ENCODE measurements around the gene ZNF275. TPM values are rescaled to one million over a fixed set of nuclear protein-coding genes. Genes with fewer than 3 reads are reported as not detected.

ZNF275 gene
- polyA plus RNA-seq, 1 donor from 2014 or later, result 4.9 TPM

DNA sequence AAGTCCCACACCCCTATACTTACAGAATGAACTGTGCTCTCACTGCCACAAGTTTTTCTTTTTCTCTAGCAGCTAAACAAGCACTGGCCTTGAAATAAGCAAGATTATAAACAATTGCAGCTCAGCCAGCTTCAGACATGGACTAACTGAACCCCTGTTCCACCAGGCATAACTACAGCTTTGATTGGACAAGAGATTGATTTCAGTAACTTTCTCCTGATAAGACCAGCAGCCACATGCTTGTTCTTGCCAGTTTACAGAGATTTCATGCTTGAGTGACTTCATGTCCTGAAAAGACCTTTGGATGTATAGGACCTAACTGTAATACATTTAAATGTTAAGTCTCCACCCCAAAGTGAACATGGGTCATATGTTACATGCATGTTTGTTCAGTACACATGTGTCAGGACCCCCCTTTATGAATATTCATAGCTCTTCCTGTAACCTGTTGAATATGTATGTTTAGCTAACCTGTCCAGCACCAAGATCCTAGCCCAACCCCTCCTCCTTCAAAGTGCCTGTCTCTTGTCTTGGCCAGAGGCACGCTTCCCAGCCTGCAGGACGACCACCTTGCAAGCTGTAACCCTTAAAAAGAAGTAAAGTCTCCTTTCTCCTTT is 27.9 kb downstream of the ZNF275 start:
- Mint-ChIP-seq H3K27ac (no peak overlapping the region), H3K27me3 (no peaks in the 10 kb centered on the region), H3K4me3 (no peak overlapping the region)

DNA sequence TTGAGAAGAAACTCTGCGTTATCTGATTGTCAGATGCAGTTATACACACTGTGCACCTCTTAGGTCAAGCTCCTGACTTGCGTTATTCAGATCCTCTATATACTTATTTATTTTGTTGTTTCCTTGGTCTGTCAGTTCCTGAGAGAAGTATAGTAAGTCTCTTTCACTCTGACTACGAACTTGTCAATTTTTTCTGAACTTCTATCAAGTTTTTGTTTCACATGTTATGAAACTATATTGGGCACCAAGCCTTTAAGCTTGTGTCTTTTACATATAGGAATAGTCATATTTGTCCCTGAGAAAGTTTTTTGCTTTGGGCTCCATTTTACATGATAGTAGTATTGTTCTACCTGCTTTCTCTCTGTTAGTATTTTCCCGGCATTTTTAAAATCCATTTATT is 31.7 kb downstream of the ZNF275 start:
- no peaks in the 10 kb centered on the region for H3K27me3 Mint-ChIP-seq
- no peak overlapping the region for H3K4me3 Mint-ChIP-seq
- H3K27ac Mint-ChIP-seq, result no peak overlapping the region
- no peaks in the 10 kb centered on the region for H3K4me1 Mint-ChIP-seq
- H3K36me3 Mint-ChIP-seq, result no peaks in the 10 kb centered on the region
- H3K9me3 Mint-ChIP-seq, result peaks cover 0 to 1% (median 0%) of the 10 kb centered on the region in 3 donors

More for the DNA sequence above, 27.9 kb downstream of the ZNF275 start:
- no peaks in the 10 kb centered on the region for H3K36me3 Mint-ChIP-seq
- no peaks in the 10 kb centered on the region for H3K4me1 Mint-ChIP-seq
- peaks cover 1 to 11% (median 8%) of the 10 kb centered on the region in 3 donors for H3K9me3 Mint-ChIP-seq

DNA sequence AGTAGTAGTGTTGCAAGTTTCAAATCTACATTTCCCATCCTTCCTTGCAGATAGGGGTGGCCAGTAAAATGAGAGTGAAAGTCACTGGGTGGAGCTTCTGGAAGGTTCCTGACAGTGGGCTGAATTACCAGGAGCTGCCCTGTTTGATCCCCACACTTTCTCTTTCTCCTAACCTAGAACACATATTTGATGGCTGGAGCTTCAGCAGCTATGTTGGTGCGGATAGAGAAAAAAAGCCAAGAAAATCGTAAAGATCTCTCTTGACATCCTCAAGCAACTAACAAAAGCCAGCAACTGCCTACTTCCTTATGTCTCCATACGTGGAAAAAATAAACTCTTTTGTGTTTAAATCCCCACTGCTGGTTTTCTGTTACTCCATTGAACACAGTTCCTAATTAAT is 32.2 kb downstream of the ZNF275 start:
- no peak overlapping the region for H3K27ac Mint-ChIP-seq
- H3K4me3 Mint-ChIP-seq, result no peak overlapping the region
- no peaks in the 10 kb centered on the region for H3K36me3 Mint-ChIP-seq
- H3K9me3 Mint-ChIP-seq, result peaks cover 0 to 1% (median 0%) of the 10 kb centered on the region in 3 donors
- H3K27me3 Mint-ChIP-seq, result no peaks in the 10 kb centered on the region
- no peaks in the 10 kb centered on the region for H3K4me1 Mint-ChIP-seq

DNA sequence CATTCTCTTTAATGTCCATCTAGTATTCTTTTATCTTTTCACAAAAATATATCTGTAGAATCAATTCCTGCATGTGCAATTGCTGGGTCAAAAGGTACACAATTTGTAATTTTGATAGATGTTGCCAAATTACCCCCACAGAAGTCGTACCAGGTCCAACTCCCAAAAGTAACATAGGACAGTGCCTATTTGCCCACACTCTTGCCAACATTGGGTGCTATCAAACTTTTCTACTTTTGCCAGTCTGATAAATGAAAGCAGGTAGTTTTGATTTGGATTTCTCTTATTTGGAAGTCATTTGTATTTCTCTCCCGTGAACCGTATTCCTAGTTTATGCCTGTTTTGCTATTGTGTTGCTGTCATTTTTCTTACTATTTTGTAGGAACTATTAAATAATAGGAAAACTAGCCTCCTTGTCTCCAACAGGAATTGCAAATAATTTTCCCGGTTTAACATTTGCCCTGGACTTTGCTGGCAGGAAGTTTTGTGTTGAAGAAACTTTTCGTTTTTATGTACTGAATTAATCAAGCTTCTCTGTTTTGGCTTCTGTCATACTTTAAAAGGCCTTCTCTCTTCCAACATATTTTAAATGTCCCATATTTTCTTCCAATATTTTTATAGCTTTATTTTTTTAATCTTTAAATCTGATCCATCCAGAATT is 33.1 kb downstream of the ZNF275 start:
- H3K36me3 Mint-ChIP-seq, result no peaks in the 10 kb centered on the region

DNA sequence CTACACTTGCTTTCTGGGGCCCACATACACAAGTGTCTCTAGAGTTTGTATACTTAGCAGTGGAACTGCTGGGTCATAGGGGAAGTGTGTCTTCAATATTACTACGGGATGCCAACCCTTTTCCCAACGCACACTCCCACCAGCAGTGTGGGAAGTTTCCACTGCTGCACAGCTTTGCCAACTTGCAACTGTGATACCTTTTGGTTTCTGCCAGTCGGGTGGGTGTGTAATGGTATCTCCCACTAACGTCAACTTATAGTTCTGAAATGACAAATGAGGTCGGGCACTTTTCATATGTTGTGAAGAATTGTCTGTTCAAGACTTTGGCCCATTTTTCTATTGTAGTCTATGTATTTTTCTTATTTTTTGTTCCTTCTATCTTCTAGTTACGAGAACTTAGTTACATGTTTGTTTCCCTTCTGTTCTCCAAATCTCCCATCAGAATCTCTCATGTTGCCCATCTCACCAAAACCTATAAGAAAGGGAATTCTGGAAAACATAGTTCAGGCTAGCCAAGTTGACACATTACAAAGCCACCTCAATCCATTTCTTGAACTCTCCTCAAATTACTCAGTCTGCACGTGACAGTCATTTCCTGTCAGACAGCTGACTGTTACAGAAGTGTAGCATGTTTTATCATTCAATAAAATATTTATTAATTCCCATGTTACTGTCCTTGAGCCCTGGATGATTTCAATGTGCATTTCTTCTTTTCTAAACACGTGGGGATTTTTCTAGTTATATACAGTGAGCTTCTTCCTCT is 36.5 kb downstream of the ZNF275 start:
- Mint-ChIP-seq H3K36me3 (peaks cover 1% of the 10 kb centered on the region), H3K4me3 (no peak overlapping the region), H3K9me3 (no peaks in the 10 kb centered on the region), H3K27me3 (peaks cover 3% of the 10 kb centered on the region), H3K27ac (no peak overlapping the region), H3K4me1 (no peaks in the 10 kb centered on the region)

More for the DNA sequence above, 33.1 kb downstream of the ZNF275 start:
- Mint-ChIP-seq H3K9me3 (peaks cover 0 to under 1% (median 0%) of the 10 kb centered on the region in 3 donors), H3K4me1 (no peaks in the 10 kb centered on the region), H3K27me3 (peaks cover 2% of the 10 kb centered on the region), H3K27ac (no peak overlapping the region), H3K4me3 (no peak overlapping the region)

DNA sequence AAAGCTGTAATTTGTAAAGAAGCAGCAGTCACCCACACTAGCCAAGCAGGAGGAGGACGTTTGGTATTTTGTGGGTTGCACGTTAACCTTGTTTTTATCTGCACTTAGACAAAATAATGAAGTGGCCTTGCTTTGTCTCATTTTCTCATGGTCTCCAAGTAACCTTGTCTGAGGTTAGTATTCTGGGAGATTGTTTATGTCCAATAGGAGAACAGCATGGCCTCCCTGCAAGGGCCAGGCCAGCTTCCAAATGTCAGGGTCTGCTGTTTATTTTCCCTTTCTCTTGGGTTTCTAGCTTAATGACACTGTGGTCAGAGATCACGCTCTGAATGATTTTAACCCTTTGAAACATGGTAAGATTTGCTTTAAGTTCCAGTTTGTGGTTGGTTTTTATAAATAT is 37.3 kb downstream of the ZNF275 start:
- Mint-ChIP-seq H3K4me1 (no peaks in the 10 kb centered on the region), H3K9me3 (no peaks in the 10 kb centered on the region), H3K27me3 (peaks cover 3% of the 10 kb centered on the region), H3K36me3 (peaks cover 1% of the 10 kb centered on the region), H3K4me3 (no peak overlapping the region), H3K27ac (no peak overlapping the region)

DNA sequence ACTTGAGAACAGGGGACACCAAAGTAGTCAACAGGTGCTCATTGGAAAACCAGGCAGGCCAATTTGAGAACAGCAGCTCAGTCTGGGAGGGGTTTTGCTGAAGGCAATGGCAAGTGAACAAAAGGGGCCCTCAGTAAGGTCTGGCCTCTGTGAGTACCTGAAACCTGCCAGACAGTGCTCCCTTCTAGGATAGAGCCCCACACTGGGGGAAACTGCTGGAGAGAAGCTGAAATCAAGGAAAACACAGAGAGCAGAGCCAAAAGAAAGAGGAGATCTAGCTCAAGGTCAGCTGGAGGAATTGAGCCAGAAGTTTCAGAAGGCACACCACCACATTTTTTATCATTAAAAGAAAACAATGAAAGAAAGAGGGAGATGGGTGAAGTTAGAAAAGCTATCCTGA is 39.0 kb downstream of the ZNF275 start:
- peaks cover 3% of the 10 kb centered on the region for H3K27me3 Mint-ChIP-seq
- no peaks in the 10 kb centered on the region for H3K4me1 Mint-ChIP-seq
- no peak overlapping the region for H3K4me3 Mint-ChIP-seq
- peaks cover 1% of the 10 kb centered on the region for H3K36me3 Mint-ChIP-seq
- no peak overlapping the region for H3K27ac Mint-ChIP-seq
- peaks cover 0 to 4% (median 0%) of the 10 kb centered on the region in 3 donors for H3K9me3 Mint-ChIP-seq

DNA sequence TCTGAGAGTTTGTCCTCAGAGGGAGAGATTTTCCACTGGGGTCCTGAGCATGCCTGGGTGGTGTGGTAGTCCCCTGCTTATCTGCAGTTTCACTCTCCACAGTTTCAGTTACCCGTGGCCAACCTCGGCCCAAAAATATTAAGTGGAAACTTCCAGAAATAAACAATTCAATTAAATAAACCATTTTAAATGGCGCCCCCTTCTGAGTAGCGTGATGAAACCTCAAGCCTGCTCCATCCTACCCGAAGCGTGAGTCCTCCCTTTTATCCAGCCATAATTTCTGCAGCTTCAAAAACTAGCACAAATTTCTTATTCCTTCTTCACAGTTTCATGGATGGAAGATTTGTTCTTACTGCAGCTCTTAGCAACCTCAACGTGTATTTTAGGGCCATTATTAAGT is 40.5 kb downstream of the ZNF275 start:
- Mint-ChIP-seq H3K27ac (no peak overlapping the region), H3K36me3 (peaks cover 1% of the 10 kb centered on the region), H3K4me3 (no peak overlapping the region), H3K9me3 (peaks cover 0 to 4% (median 2%) of the 10 kb centered on the region in 3 donors), H3K4me1 (no peaks in the 10 kb centered on the region), H3K27me3 (peaks cover 3% of the 10 kb centered on the region)

DNA sequence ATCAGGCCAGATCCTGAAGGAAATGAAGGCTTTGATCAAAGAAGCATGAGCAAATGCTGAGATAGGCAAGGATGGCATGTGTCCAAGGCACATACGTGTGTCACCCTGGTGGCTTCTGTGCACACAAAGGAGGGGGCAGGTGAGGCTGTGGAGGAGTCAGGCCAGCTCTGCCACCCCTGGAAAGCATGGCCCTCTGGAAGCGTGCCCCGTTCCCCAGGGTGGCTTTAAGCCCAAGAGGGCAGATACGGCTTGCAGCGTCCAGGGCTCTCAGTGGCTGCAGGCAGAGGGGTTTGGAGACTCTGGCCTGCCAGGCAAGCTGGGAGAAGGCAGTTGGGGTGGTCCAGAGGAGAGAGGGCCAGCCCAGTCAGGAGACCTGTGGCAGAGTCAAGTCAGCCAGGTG is 41.6 kb downstream of the ZNF275 start:
- H3K4me1 Mint-ChIP-seq, result no peaks in the 10 kb centered on the region
- H3K36me3 Mint-ChIP-seq, result peaks cover 1% of the 10 kb centered on the region
- H3K27ac Mint-ChIP-seq, result no peak overlapping the region
- H3K27me3 Mint-ChIP-seq, result peaks cover 3% of the 10 kb centered on the region
- no peak overlapping the region for H3K4me3 Mint-ChIP-seq
- H3K9me3 Mint-ChIP-seq, result peaks cover 0 to 4% (median 2%) of the 10 kb centered on the region in 3 donors

DNA sequence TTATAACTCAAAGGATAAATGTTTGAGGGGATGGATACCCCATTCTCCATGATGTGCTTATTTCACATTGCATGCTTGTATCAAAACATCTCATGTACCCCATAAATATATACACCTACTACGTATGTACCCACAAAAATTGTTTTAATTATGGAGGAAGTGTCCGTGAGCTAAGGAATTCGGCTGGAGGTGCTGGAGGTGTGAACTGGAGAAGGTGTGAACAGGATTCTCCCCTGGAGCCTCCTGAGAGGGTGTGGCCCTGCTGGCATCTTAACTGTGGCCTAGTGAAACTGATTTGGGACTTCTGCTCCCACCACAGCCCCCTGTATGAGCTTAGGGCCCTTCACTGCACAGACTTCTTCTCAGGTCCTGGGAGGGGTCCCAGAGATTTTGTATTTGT is 43.8 kb downstream of the ZNF275 start:
- H3K4me3 Mint-ChIP-seq, result no peak overlapping the region
- H3K4me1 Mint-ChIP-seq, result no peaks in the 10 kb centered on the region
- peaks cover 1% of the 10 kb centered on the region for H3K36me3 Mint-ChIP-seq
- H3K9me3 Mint-ChIP-seq, result peaks cover 0 to 4% (median 2%) of the 10 kb centered on the region in 3 donors
- no peak overlapping the region for H3K27ac Mint-ChIP-seq
- H3K27me3 Mint-ChIP-seq, result peaks cover under 1% of the 10 kb centered on the region

DNA sequence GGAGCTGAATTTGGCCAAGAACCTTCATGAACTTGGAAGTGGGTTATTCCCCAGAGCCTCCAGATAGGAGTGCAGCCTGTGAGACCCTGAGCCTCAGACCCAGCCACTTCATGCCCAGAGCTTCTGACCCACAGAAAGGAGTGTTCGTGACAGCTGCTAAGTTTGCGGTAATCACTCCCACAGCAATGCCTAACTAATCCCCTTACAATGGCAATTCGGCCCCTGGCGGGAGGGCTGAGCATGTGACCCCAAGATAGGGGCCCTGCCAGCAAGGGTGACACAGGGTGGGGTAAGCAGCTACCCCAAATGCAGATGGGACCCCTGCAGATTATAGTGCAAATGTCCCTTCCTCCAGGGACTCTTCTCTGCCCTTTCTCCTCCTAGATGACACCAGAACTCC is 44.7 kb downstream of the ZNF275 start:
- Mint-ChIP-seq H3K9me3 (peaks cover 0 to 4% (median 2%) of the 10 kb centered on the region in 3 donors), H3K4me3 (no peak overlapping the region), H3K4me1 (no peaks in the 10 kb centered on the region), H3K36me3 (peaks cover 1% of the 10 kb centered on the region), H3K27ac (no peak overlapping the region), H3K27me3 (no peaks in the 10 kb centered on the region)

DNA sequence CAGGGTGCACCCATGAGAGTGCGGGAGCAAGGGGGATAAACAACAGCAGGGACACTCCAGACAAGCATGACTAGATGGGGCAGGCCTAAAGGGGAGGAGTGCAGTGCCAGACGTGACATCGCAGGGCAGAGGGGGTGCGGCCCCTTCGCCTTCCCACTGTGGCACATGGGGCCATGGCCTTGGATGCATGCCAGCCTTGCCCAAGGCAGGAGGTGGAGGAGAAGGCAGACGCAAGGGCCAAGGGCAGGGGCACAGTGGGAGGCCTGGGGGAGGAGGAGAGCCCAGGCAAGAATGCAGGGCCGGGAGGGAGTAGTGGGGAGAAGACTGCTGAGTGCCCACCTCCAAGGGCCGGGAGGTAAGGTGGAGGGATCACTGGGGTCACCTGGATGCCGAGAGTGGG is 45.6 kb downstream of the ZNF275 start:
- H3K27me3 Mint-ChIP-seq, result no peaks in the 10 kb centered on the region
- no peaks in the 10 kb centered on the region for H3K4me1 Mint-ChIP-seq
- peaks cover 1% of the 10 kb centered on the region for H3K36me3 Mint-ChIP-seq
- no peak overlapping the region for H3K27ac Mint-ChIP-seq
- peaks cover 0 to 4% (median 2%) of the 10 kb centered on the region in 3 donors for H3K9me3 Mint-ChIP-seq
- no peak overlapping the region for H3K4me3 Mint-ChIP-seq

DNA sequence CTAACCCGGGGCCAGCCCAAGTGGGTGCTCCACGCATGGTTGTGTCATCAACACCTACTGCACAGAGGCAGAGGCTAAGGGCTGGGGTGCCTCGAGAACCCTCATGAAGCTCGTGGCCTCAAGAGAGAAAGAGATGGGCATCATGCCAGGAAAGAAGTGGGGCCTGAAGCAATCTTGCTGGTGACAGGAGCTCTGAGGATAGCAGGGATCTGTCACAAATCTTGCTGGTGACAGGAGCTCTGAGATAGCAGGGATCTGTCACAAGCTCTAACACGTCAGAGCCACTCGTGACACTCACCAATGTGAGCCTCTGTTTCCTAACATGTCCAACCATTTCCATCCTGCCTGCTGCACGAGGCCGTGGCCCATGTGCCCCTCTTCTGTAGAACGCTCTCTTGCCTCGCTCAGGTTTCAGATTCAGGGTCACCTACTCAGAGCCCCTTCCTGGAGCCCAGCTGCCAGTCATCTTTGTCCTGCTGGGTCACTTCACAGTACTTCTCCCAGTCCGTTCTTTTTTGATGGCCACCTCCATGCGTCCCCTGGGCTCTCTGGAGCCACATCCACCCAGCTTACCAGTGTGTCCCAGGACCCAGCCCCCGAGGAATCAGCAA is 46.1 kb downstream of the ZNF275 start:
- Mint-ChIP-seq H3K27me3 (no peaks in the 10 kb centered on the region), H3K9me3 (peaks cover 0 to 4% (median 2%) of the 10 kb centered on the region in 3 donors), H3K4me1 (no peaks in the 10 kb centered on the region), H3K27ac (peak overlapping the region in 1 of 3 donors; percentile 69), H3K36me3 (no peaks in the 10 kb centered on the region), H3K4me3 (no peak overlapping the region)

DNA sequence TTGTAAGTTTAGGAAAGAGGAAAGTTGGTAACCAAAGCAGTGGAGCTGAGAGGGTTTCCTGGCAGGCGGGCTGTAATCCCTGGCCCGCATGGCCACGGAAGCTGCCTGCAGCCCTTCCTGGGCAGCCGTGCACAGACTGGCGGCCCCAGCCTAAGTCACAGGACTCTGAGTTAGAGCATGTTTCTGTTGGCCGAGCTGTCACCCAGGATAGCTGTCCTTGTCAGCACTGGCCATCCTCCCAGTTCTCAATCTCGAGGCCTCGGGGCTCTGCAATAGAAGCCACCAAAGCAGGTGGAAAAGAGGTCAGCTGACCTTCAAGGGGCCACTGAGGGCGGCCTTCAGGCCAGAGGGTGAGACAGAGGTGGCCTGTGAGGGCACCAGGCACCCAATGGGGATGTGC is 46.7 kb downstream of the ZNF275 start:
- Mint-ChIP-seq H3K9me3 (peaks cover 0 to 4% (median 2%) of the 10 kb centered on the region in 3 donors), H3K27ac (no peak overlapping the region), H3K4me1 (no peaks in the 10 kb centered on the region), H3K36me3 (no peaks in the 10 kb centered on the region), H3K27me3 (no peaks in the 10 kb centered on the region), H3K4me3 (no peak overlapping the region)

Data from IgD-negative memory B cell (primary cell).